HG03280 (cell line): ENCODE data around the gene GPR137C.

ENCODE experiments used
- ATAC-seq: cut with Tn5 transposase; IDR thresholded peaks from one replicate; pipeline ENCODE4 v1.9.1; 2021; ENCODE audit warnings: mild to moderate bottlenecking, moderate library complexity; ENCODE audit not compliant: unreplicated experiment

GPR137C gene

DNA sequence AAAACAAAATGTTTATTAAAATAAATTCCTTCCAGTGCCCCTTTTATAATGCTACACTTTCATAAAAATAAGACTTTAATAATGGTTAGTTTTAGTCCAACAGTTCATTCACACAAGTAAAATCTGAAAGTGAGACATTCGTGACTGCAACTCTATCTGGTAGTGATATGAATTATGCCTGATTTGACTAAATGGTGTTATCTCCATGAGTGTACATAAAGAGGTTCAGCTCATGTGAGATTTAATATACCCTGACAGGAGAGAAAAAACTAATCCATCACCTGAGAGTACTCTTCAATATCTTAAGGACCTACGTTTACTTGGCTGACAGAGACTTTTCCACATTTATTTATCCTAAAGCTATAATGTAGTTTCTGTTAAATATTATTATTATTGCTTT is 108.7 kb downstream of the GPR137C start:
- no peak for ATAC-seq

DNA sequence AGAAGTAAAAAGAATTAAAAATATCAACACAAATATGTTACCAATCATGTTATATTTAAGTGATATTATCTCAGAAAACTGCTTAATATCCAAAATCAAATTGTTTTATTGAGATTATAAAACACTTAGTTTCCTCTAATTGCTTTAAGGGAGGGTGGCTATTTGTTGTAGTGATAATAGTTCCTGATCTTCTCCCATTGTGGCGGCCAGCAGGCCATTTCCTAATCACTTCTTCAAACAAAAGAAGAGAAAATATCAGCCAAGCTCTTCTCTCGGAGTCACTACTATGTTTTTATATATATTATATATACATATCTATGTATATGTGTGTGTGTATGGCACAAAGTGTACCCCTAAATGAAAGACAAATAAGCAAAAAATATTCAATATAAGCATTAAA is 111.2 kb downstream of the GPR137C start:
- ATAC-seq = no peak

DNA sequence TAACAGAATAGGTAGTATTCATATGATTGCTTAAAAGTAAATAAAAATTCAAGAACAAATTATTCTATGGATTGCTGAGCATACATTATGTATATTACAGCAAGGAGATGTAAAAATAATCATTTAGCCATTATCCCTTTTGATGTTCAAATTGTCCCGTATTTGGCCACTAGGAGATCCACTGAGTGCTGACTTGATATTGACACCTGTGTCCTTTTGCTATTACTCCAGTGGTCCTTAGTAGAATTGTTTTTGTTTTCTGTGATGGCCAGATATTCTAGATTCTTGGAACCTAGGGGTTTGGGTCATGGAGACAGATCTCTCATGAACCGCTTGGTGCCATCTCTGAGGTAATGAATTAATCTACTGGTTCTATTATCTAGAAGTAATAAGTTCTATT is 126.0 kb downstream of the GPR137C start:
- no peak for ATAC-seq

DNA sequence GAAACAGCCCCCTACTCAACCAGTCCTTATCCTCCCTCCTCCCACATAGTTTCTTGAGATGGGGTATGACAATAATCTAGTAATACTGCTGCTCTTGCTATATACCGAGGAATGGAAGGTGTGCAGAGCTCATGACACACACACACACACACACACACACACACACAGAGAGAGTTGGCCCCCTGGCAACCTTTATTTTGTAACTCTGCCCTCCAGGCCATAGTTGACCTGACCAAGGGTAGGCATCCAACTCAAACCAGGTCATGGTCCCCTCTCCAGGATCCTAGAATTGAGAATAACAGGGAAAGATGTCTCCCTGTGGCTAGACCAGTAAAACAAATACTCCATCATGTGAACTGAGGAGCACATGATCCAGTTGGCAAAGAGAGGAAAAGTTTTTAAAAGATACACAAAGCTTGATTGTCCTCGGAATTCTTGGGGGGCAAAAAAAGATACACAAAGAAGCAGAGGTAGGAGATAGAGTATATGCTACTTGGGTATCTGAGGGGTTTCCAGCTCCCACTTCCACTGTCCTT is 131.4 kb downstream of the GPR137C start:
- no peak for ATAC-seq

DNA sequence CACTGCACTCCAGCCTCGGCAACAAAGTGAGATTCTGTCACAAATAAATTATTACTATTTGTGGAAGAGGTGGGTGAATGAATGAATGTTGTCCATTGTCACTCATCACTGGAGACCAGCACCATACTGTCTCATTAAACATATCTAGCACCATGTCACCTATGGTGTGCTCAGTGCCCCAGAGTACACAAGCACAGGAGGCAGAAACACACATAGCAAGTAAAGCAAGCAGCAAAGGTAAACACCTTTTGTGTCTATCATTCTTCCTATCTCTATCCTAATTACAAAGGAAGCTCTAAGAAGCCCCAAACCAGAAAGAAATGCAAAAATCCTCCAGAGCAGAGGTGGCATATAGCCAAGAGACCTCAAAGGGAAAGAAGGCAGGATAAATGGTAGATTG is 133.5 kb downstream of the GPR137C start:
- ATAC-seq = no peak
